ENCODE data around the gene PTBP3. TPM values are rescaled to one million over a fixed set of nuclear protein-coding genes. Genes with fewer than 3 reads are reported as not detected.

Gene PTBP3
- total and polyA plus RNA-seq, 2 of the 13 experiments (the other 11 are each of a cell fraction or from before 2014, with no cell fraction given), result 52.8 to 61.1 TPM

DNA sequence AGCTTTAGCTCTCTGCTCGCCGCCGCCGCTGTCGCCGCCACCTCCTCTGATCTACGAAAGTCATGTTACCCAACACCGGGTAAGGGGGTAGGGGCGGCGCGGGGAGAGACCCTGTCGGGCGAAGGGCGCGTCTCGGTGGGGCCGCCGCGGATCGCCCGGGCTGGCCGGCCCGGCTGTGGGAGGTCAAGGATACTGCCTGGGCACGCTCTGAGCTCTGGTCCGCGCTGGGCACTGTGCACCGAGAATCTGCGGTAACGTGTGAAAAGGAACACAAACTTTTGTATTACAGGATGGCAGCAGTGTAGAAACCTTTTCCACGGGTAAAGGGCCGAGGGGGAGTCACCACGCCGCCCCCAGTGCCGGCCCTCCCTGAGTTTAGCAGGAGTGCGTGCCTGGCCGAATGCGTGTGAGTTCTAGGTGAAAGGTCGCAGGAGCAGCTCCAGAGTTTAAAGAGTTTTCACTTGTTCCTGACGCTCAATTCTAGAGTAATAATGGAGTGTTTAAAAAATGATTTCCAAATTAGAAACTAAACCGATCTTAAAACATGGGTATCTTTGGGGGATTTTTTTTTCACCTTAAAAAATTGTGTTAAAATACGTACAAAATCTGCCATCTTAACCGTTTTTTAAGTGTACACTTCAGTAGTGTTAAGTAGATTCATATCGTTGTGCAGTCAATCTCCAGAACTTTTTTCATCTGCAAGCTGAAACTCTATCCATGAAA is 46.8 kb upstream of the PTBP3 start, which contains the start of gene HSDL2 (continued):
- TF ChIP-seq, protein P1, sequence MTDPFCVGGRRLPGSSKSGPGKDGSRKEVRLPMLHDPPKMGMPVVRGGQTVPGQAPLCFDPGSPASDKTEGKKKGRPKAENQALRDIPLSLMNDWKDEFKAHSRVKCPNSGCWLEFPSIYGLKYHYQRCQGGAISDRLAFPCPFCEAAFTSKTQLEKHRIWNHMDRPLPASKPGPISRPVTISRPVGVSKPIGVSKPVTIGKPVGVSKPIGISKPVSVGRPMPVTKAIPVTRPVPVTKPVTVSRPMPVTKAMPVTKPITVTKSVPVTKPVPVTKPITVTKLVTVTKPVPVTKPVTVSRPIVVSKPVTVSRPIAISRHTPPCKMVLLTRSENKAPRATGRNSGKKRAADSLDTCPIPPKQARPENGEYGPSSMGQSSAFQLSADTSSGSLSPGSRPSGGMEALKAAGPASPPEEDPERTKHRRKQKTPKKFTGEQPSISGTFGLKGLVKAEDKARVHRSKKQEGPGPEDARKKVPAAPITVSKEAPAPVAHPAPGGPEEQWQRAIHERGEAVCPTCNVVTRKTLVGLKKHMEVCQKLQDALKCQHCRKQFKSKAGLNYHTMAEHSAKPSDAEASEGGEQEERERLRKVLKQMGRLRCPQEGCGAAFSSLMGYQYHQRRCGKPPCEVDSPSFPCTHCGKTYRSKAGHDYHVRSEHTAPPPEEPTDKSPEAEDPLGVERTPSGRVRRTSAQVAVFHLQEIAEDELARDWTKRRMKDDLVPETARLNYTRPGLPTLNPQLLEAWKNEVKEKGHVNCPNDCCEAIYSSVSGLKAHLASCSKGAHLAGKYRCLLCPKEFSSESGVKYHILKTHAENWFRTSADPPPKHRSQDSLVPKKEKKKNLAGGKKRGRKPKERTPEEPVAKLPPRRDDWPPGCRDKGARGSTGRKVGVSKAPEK (CRISPR knock-in tag; IDR thresholded peaks at IDR 0.05; ENCODE audit: borderline replicate concordance), result 0 out of 2 replicates have a peak, but pooled peaks have one; percentile 21
- TF ChIP-seq, protein P2, sequence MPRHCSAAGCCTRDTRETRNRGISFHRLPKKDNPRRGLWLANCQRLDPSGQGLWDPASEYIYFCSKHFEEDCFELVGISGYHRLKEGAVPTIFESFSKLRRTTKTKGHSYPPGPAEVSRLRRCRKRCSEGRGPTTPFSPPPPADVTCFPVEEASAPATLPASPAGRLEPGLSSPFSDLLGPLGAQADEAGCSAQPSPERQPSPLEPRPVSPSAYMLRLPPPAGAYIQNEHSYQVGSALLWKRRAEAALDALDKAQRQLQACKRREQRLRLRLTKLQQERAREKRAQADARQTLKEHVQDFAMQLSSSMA (CRISPR knock-in tag; IDR thresholded peaks at IDR 0.05), result 0 out of 2 replicates have a peak, but pooled peaks have one; percentile 0
- TF ChIP-seq ZNF563 (CRISPR knock-in tag; IDR thresholded peaks at IDR 0.05) (peak; percentile 31; the same call in 1 of the 2 replicates), ZNF589 (CRISPR knock-in tag; conservative IDR thresholded peaks at IDR 0.05) (0 out of 2 replicates have a peak, but pooled peaks have one; percentile 44), HNRNPK (IDR thresholded peaks at IDR 0.05; ENCODE audit: low read depth, low read length, poor library complexity, severe bottlenecking) (peak; percentile 29), KAT7 (CRISPR knock-in tag; IDR thresholded peaks at IDR 0.05; ENCODE audit: borderline replicate concordance) (peak; percentile 12; the same call in 1 of the 2 replicates), NR2F1 (CRISPR knock-in tag; IDR thresholded peaks at IDR 0.05) (peak in 1 of 2 experiments; percentile 70; a peak in 2 of 4 replicates), NCOA2 (CRISPR knock-in tag; IDR thresholded peaks at IDR 0.05) (peak; percentile 11; the same call in 1 of the 2 replicates), HNF4A (CRISPR knock-in tag; IDR thresholded peaks at IDR 0.05) (peak; percentile 56), GABPA (IDR thresholded peaks at IDR 0.05; ENCODE audit: low read depth, low read length) (no peak), GABPA (CRISPR knock-in tag; IDR thresholded peaks at IDR 0.05; ENCODE audit: low read depth) (0 out of 2 replicates have a peak, but pooled peaks have one; percentile 15), SAP130 (CRISPR knock-in tag; IDR thresholded peaks at IDR 0.05; ENCODE audit: low read depth) (peak; percentile 31), MED8 (CRISPR knock-in tag; IDR thresholded peaks at IDR 0.05; ENCODE audit: insufficient replicate concordance) (no peak), ZBTB7B (CRISPR knock-in tag; IDR thresholded peaks at IDR 0.05) (peak; percentile 40), SMARCE1 (IDR thresholded peaks at IDR 0.05; ENCODE audit: borderline replicate concordance) (no peak), ZNF546 (CRISPR knock-in tag; conservative IDR thresholded peaks at IDR 0.05) (no peak), MED1 (CRISPR knock-in tag; IDR thresholded peaks at IDR 0.05) (peak; percentile 50; the same call in 1 of the 2 replicates), ZNF761 (CRISPR knock-in tag; conservative IDR thresholded peaks at IDR 0.05) (no peak), PHF8 (CRISPR knock-in tag; IDR thresholded peaks at IDR 0.05) (peak; percentile 21; the same call in 1 of the 2 replicates), ZNF788 (CRISPR knock-in tag; IDR thresholded peaks at IDR 0.05; ENCODE audit: borderline replicate concordance) (peak; percentile 34; the same call in 1 of the 2 replicates), HIVEP1 (CRISPR knock-in tag; IDR thresholded peaks at IDR 0.05) (peak; percentile 78), ZMYM4 (CRISPR knock-in tag; IDR thresholded peaks at IDR 0.05) (peak; percentile 12; the same call in 1 of the 2 replicates), ZSCAN25 (CRISPR knock-in tag; IDR thresholded peaks at IDR 0.05) (peak; percentile 91)
- TF ChIP-seq, protein P3, sequence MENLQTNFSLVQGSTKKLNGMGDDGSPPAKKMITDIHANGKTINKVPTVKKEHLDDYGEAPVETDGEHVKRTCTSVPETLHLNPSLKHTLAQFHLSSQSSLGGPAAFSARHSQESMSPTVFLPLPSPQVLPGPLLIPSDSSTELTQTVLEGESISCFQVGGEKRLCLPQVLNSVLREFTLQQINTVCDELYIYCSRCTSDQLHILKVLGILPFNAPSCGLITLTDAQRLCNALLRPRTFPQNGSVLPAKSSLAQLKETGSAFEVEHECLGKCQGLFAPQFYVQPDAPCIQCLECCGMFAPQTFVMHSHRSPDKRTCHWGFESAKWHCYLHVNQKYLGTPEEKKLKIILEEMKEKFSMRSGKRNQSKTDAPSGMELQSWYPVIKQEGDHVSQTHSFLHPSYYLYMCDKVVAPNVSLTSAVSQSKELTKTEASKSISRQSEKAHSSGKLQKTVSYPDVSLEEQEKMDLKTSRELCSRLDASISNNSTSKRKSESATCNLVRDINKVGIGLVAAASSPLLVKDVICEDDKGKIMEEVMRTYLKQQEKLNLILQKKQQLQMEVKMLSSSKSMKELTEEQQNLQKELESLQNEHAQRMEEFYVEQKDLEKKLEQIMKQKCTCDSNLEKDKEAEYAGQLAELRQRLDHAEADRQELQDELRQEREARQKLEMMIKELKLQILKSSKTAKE (CRISPR knock-in tag; IDR thresholded peaks at IDR 0.05; ENCODE audit: borderline replicate concordance), result peak; percentile 57; the same call in 1 of the 2 replicates
- TF ChIP-seq, protein P4, sequence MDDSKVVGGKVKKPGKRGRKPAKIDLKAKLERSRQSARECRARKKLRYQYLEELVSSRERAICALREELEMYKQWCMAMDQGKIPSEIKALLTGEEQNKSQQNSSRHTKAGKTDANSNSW (CRISPR knock-in tag; IDR thresholded peaks at IDR 0.05; ENCODE audit: borderline replicate concordance), result 0 out of 2 replicates have a peak, but pooled peaks have one; percentile 64
